Measurements from ENCODE around the gene UBE4A.

The UBE4A gene

GRCh38 chr11:118312328-118312727 is 47.1 kb upstream of the UBE4A start:
- TF ChIP-seq REST (IDR thresholded peaks at IDR 0.05; ENCODE audit: insufficient read depth in 1 of 2, low read depth in 2 of 2, low read length in 2 of 2) (no peak), TAF1 (IDR thresholded peaks at IDR 0.05; ENCODE audit: borderline replicate concordance, insufficient read depth, low read length) (no peak), POLR2AphosphoS5 (IDR thresholded peaks at IDR 0.05; ENCODE audit: low read depth, low read length) (no peak), FOXP2 (optimal IDR thresholded peaks at IDR 0.05; ENCODE audit: borderline replicate concordance, extremely low read depth, extremely low read length, insufficient read depth) (no peak), SIN3A (IDR thresholded peaks at IDR 0.05; ENCODE audit: borderline replicate concordance, insufficient read depth, low read length) (no peak)

GRCh38 chr11:118313242-118313641 is 46.2 kb upstream of the UBE4A start:
- TF ChIP-seq SIN3A (IDR thresholded peaks at IDR 0.05; ENCODE audit: borderline replicate concordance, insufficient read depth, low read length) = no peak
- TF ChIP-seq REST (IDR thresholded peaks at IDR 0.05; ENCODE audit: insufficient read depth in 1 of 2, low read depth in 2 of 2, low read length in 2 of 2) = no peak
- TF ChIP-seq FOXP2 (optimal IDR thresholded peaks at IDR 0.05; ENCODE audit: borderline replicate concordance, extremely low read depth, extremely low read length, insufficient read depth) = no peak
- TF ChIP-seq TAF1 (IDR thresholded peaks at IDR 0.05; ENCODE audit: borderline replicate concordance, insufficient read depth, low read length) = no peak
- no peak for TF ChIP-seq POLR2AphosphoS5 (IDR thresholded peaks at IDR 0.05; ENCODE audit: low read depth, low read length)

- TF ChIP-seq SIN3A (IDR thresholded peaks at IDR 0.05; ENCODE audit: borderline replicate concordance, insufficient read depth, low read length) = no peak
- TF ChIP-seq FOXP2 (optimal IDR thresholded peaks at IDR 0.05; ENCODE audit: borderline replicate concordance, extremely low read depth, extremely low read length, insufficient read depth) = no peak
- TF ChIP-seq TAF1 (IDR thresholded peaks at IDR 0.05; ENCODE audit: borderline replicate concordance, insufficient read depth, low read length) = no peak
- no peak for TF ChIP-seq REST (IDR thresholded peaks at IDR 0.05; ENCODE audit: insufficient read depth in 1 of 2, low read depth in 2 of 2, low read length in 2 of 2)
- TF ChIP-seq POLR2AphosphoS5 (IDR thresholded peaks at IDR 0.05; ENCODE audit: low read depth, low read length) = no peak
Measured at GRCh38 chr11:118314988-118315411, 44.4 kb upstream of the UBE4A start.

GRCh38 chr11:118318124-118318523 is 41.3 kb upstream of the UBE4A start:
- TF ChIP-seq SIN3A (IDR thresholded peaks at IDR 0.05; ENCODE audit: borderline replicate concordance, insufficient read depth, low read length) (no peak), TAF1 (IDR thresholded peaks at IDR 0.05; ENCODE audit: borderline replicate concordance, insufficient read depth, low read length) (no peak), REST (IDR thresholded peaks at IDR 0.05; ENCODE audit: insufficient read depth in 1 of 2, low read depth in 2 of 2, low read length in 2 of 2) (no peak), POLR2AphosphoS5 (IDR thresholded peaks at IDR 0.05; ENCODE audit: low read depth, low read length) (no peak), FOXP2 (optimal IDR thresholded peaks at IDR 0.05; ENCODE audit: borderline replicate concordance, extremely low read depth, extremely low read length, insufficient read depth) (no peak)
